ENCODE data around the gene ACVRL1. TPM values are rescaled to one million over a fixed set of nuclear protein-coding genes. Genes with fewer than 3 reads are reported as not detected.
A peak's percentile ranks its signal among the peaks of the same experiment; 100 is the strongest.

Gene ACVRL1
- total RNA-seq, 1 experiment from 2014 or later, result 0.36 TPM

- no peaks in the 10 kb centered on the region for H3K36me3 ChIP-seq (ENCODE audit: control insufficient read depth, insufficient read depth, low read length)
- ATAC-seq (no peak; the same call in 1 of the 2 replicates), DNase-seq (ENCODE audit: low read depth, low spot score) (no peak)
- BruUV-seq (replicated peaks), result no TSS peak
- in situ Hi-C loops (cut with HindIII; ENCODE audit: low pct_unique_long_range_greater_than_20kb, low sequenced_read_pairs), result no loop called here
- H3K4me3 ChIP-seq (ENCODE audit: low read depth in 2 of 2, low read length in 2 of 2), result no peak overlapping the region
- 0 out of 2 replicates have a peak, but pooled peaks cover 4% of the 10 kb centered on the region for H3K4me1 ChIP-seq (ENCODE audit: control insufficient read depth, insufficient read depth, low read length)
- H3K27ac ChIP-seq (ENCODE audit: low read length), result no peak overlapping the region
- no peaks in the 10 kb centered on the region for H3K27me3 ChIP-seq (ENCODE audit: control insufficient read depth, insufficient read depth, low read length)
- TF ChIP-seq, protein P1, sequence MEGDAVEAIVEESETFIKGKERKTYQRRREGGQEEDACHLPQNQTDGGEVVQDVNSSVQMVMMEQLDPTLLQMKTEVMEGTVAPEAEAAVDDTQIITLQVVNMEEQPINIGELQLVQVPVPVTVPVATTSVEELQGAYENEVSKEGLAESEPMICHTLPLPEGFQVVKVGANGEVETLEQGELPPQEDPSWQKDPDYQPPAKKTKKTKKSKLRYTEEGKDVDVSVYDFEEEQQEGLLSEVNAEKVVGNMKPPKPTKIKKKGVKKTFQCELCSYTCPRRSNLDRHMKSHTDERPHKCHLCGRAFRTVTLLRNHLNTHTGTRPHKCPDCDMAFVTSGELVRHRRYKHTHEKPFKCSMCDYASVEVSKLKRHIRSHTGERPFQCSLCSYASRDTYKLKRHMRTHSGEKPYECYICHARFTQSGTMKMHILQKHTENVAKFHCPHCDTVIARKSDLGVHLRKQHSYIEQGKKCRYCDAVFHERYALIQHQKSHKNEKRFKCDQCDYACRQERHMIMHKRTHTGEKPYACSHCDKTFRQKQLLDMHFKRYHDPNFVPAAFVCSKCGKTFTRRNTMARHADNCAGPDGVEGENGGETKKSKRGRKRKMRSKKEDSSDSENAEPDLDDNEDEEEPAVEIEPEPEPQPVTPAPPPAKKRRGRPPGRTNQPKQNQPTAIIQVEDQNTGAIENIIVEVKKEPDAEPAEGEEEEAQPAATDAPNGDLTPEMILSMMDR (IDR thresholded peaks at IDR 0.05), result peak; percentile 79
- TF ChIP-seq SIN3A (IDR thresholded peaks at IDR 0.05; ENCODE audit: borderline replicate concordance, insufficient read depth, low read depth, low read length), result no peak
- CTCF ChIA-PET, result interaction anchor here (0.6 to 1.2 kb wide), 2 partner anchors 9 to 19 kb away, joined by 5 to 7 read pairs; no protein-coding TSS in a partner anchor
- POLR2A ChIA-PET, result no interaction called here
- intact Hi-C loops (cut with micrococcal nuclease; ENCODE audit: unreplicated experiment), result no loop called here
- no peaks in the 10 kb centered on the region for H3K9me3 ChIP-seq (ENCODE audit: control insufficient read depth, insufficient read depth, low read depth, low read length)
Measured at GRCh38 chr12:51970904-51971646, 63.8 kb downstream of the ACVRL1 start.

DNA sequence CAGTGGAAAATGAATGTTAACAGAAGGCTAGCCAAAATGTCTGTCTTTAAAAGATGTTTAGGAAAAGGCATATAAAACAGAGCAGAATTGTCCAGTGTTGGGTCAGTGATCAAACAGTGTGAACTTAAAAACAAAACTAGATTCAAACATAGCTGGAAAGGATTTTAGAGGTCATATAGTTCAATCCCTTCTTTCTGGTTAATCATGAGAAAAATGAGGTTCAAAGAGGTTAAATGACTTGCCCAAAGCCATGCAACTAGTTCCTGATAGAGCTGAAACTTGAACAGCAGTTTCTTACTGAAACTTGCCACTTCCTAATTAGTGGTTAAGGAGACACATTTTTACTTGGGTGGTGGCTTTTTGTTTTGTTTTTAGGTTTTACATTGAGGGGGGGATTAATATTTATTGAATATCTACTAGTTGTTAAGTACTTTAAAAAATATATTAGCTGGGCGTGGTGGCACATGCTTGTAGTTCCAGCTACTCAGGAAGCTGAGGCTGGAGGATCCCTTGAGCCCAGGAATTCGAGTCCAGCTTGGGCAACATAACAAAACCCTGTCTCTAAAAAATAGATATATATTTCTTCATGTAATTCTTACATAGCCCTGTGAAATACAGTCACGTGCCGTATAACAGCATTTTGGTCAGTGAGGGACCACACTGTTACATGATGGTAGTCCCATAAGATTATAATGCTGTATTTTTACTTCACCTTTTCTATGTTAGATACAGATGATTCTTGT lies 64.5 kb downstream of the ACVRL1 start:
- Histone ChIP-seq H3K27ac (ENCODE audit: low read length) (no peak overlapping the region), H3K9me3 (ENCODE audit: control insufficient read depth, insufficient read depth, low read depth, low read length) (no peaks in the 10 kb centered on the region), H3K27me3 (ENCODE audit: control insufficient read depth, insufficient read depth, low read length) (no peaks in the 10 kb centered on the region), H3K4me3 (ENCODE audit: low read depth in 2 of 2, low read length in 2 of 2) (no peak overlapping the region), H3K36me3 (ENCODE audit: control insufficient read depth, insufficient read depth, low read length) (no peaks in the 10 kb centered on the region), H3K4me1 (ENCODE audit: control insufficient read depth, insufficient read depth, low read length) (0 out of 2 replicates have a peak, but pooled peaks cover 4% of the 10 kb centered on the region)
- in situ Hi-C loops (cut with HindIII; ENCODE audit: low pct_unique_long_range_greater_than_20kb, low sequenced_read_pairs), result no loop called here
- DNase-seq (ENCODE audit: low read depth, low spot score) (no peak), ATAC-seq (no peak)
- CTCF ChIA-PET, result interaction anchor here (0.5 to 0.7 kb wide), 3 partner anchors 10 to 23 kb away, joined by 3 to 6 read pairs (median 5); no protein-coding TSS in a partner anchor
- BruUV-seq (replicated peaks), result no TSS peak
- intact Hi-C loops (cut with micrococcal nuclease; ENCODE audit: unreplicated experiment), result no loop called here
- POLR2A ChIA-PET, result no interaction called here
- TF ChIP-seq SIN3A (IDR thresholded peaks at IDR 0.05; ENCODE audit: borderline replicate concordance, insufficient read depth, low read depth, low read length) (no peak), TCF7L2 (IDR thresholded peaks at IDR 0.05; ENCODE audit: low read depth, low read length) (no peak), POLR2AphosphoS5 (IDR thresholded peaks at IDR 0.05; ENCODE audit: low read depth, low read length) (no peak)
- TF ChIP-seq, protein P1 (IDR thresholded peaks at IDR 0.05), result no peak
- TF ChIP-seq, protein P2, sequence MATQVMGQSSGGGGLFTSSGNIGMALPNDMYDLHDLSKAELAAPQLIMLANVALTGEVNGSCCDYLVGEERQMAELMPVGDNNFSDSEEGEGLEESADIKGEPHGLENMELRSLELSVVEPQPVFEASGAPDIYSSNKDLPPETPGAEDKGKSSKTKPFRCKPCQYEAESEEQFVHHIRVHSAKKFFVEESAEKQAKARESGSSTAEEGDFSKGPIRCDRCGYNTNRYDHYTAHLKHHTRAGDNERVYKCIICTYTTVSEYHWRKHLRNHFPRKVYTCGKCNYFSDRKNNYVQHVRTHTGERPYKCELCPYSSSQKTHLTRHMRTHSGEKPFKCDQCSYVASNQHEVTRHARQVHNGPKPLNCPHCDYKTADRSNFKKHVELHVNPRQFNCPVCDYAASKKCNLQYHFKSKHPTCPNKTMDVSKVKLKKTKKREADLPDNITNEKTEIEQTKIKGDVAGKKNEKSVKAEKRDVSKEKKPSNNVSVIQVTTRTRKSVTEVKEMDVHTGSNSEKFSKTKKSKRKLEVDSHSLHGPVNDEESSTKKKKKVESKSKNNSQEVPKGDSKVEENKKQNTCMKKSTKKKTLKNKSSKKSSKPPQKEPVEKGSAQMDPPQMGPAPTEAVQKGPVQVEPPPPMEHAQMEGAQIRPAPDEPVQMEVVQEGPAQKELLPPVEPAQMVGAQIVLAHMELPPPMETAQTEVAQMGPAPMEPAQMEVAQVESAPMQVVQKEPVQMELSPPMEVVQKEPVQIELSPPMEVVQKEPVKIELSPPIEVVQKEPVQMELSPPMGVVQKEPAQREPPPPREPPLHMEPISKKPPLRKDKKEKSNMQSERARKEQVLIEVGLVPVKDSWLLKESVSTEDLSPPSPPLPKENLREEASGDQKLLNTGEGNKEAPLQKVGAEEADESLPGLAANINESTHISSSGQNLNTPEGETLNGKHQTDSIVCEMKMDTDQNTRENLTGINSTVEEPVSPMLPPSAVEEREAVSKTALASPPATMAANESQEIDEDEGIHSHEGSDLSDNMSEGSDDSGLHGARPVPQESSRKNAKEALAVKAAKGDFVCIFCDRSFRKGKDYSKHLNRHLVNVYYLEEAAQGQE (IDR thresholded peaks at IDR 0.05; ENCODE audit: insufficient read depth in 1 of 2, low read depth in 2 of 2, low read length in 1 of 2), result no peak

Measured in Panc1 (cell line).